Osteocyte (in vitro differentiated cells): ENCODE results near the gene TMC8. TPM values are rescaled to one million over a fixed set of nuclear protein-coding genes. Genes with fewer than 3 reads are reported as not detected.

Experiments
- DNase-seq: peaks from one replicate; pipeline ENCODE4 v3.0.0; 2021; ENCODE audit warnings: mixed read lengths; ENCODE audit not compliant: unreplicated experiment; ENCODE audit errors: extremely low spot score
- H3K27ac Mint-ChIP-seq: one replicate; pipeline ENCODE4 v1.8.0; 2021; ENCODE audit warnings: mild to moderate bottlenecking, mixed read lengths; ENCODE audit not compliant: unreplicated experiment
- H3K27me3 Mint-ChIP-seq: one replicate; pipeline ENCODE4 v1.8.0; 2021; ENCODE audit warnings: mixed read lengths; ENCODE audit not compliant: unreplicated experiment
- H3K36me3 Mint-ChIP-seq: one replicate; pipeline ENCODE4 v1.8.0; 2021; ENCODE audit warnings: mixed read lengths; ENCODE audit not compliant: unreplicated experiment
- H3K4me1 Mint-ChIP-seq: one replicate; pipeline ENCODE4 v1.8.0; 2021; ENCODE audit warnings: mixed read lengths; ENCODE audit not compliant: unreplicated experiment
- H3K4me3 Mint-ChIP-seq: one replicate; pipeline ENCODE4 v1.8.0; 2021; ENCODE audit warnings: mild to moderate bottlenecking, moderate library complexity, mixed read lengths; ENCODE audit not compliant: unreplicated experiment
- H3K9me3 Mint-ChIP-seq: one replicate; pipeline ENCODE4 v1.8.0; 2021; ENCODE audit warnings: mixed read lengths; ENCODE audit not compliant: unreplicated experiment
- CTCF ChIP-seq: fragments of 200-600 bp; sonication (generic); IDR thresholded peaks from 2 replicates; pipeline ENCODE4 v1.5.0; 2021; ENCODE audit warnings: antibody characterized with exemption, mild to moderate bottlenecking, moderate library complexity
- total RNA-seq: library from RNA; stranded (reverse); gene quantifications from 2 replicates; pipeline ENCODE4 v1.2.1, GENCODE V29; 2021

TMC8 gene
- total RNA-seq, 1 donor from 2014 or later = 0.40 TPM

DNA sequence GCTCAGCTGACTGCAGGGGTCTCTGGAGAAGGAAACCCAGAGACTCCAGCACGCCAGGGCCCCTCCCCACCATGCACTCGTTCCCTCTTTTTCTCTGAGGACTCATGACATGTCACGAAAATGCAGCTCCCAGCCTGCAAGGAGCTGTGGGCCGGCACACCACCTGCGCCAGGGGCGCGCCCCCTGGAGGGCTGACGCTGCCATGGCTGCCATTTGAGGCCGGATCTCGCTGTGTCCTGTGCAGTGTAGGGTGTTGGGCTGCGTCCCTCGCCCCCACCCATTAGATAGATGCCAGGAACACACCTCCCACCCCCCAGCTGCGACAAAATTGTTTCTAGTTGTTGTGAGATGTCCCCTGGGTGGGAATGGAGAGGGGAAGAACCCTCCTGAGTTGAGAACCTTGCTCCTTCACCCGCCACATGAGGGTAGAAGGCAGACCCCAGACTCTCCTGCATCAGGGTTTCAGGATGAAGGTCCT lies 46.0 kb downstream of the TMC8 start:
- peaks cover 42% of the 10 kb centered on the region for H3K4me1 Mint-ChIP-seq
- DNase-seq = peak; percentile 87
- H3K27ac Mint-ChIP-seq = no peak overlapping the region
- no peak overlapping the region for H3K4me3 Mint-ChIP-seq
- no peaks in the 10 kb centered on the region for H3K27me3 Mint-ChIP-seq
- H3K36me3 Mint-ChIP-seq = peaks cover 3% of the 10 kb centered on the region
- H3K9me3 Mint-ChIP-seq = no peaks in the 10 kb centered on the region
- TF ChIP-seq CTCF = peak; percentile 76

- DNase-seq = peak; percentile 78
- no peaks in the 10 kb centered on the region for H3K36me3 Mint-ChIP-seq
- peak overlapping the region; percentile 70 for H3K27ac Mint-ChIP-seq
Observed at GRCh38 chr17:78179372-78179771, 48.8 kb downstream of the TMC8 start.

GRCh38 chr17:78180083-78180482 lies 49.5 kb downstream of the TMC8 start:
- H3K4me1 Mint-ChIP-seq = peaks cover 25% of the 10 kb centered on the region
- no peaks in the 10 kb centered on the region for H3K27me3 Mint-ChIP-seq
- no peak for TF ChIP-seq CTCF
- H3K36me3 Mint-ChIP-seq = no peaks in the 10 kb centered on the region
- DNase-seq = no peak
- no peak overlapping the region for H3K27ac Mint-ChIP-seq
- H3K4me3 Mint-ChIP-seq = no peak overlapping the region
- no peaks in the 10 kb centered on the region for H3K9me3 Mint-ChIP-seq

More at GRCh38 chr17:78179372-78179771, 48.8 kb downstream of the TMC8 start:
- no peaks in the 10 kb centered on the region for H3K27me3 Mint-ChIP-seq
- H3K4me3 Mint-ChIP-seq = no peak overlapping the region
- H3K9me3 Mint-ChIP-seq = no peaks in the 10 kb centered on the region
- TF ChIP-seq CTCF = no peak
- H3K4me1 Mint-ChIP-seq = peaks cover 22% of the 10 kb centered on the region

- Mint-ChIP-seq H3K36me3 (no peaks in the 10 kb centered on the region), H3K9me3 (no peaks in the 10 kb centered on the region), H3K4me1 (peaks cover 27% of the 10 kb centered on the region), H3K27ac (no peak overlapping the region), H3K4me3 (no peak overlapping the region), H3K27me3 (no peaks in the 10 kb centered on the region)
- DNase-seq = no peak
- no peak for TF ChIP-seq CTCF
Observed at GRCh38 chr17:78180508-78180907, 49.9 kb downstream of the TMC8 start.

GRCh38 chr17:78182504-78182903 lies 51.9 kb downstream of the TMC8 start:
- TF ChIP-seq CTCF = no peak
- Mint-ChIP-seq H3K27me3 (no peaks in the 10 kb centered on the region), H3K4me1 (peaks cover 32% of the 10 kb centered on the region), H3K9me3 (no peaks in the 10 kb centered on the region), H3K4me3 (no peak overlapping the region), H3K27ac (no peak overlapping the region), H3K36me3 (no peaks in the 10 kb centered on the region)
- no peak for DNase-seq
